GM23248 (cell line): ENCODE results near the gene KIF16B.

ENCODE experiments used
- EZH2 ChIP-seq: fragments of 200-600 bp; sonication (generic); IDR thresholded peaks from 2 replicates; pipeline ENCODE4 v1.6.1; 2018; ENCODE audit warnings: antibody characterized with exemption, mild to moderate bottlenecking; ENCODE audit not compliant: insufficient read depth, poor library complexity, severe bottlenecking
- EZH2phosphoT487 ChIP-seq: fragments of 200-600 bp; sonication (generic); IDR thresholded peaks from 2 replicates; pipeline ENCODE4 v1.6.1; 2018; ENCODE audit warnings: antibody characterized with exemption, moderate library complexity, mild to moderate bottlenecking, low read depth; ENCODE audit not compliant: insufficient read depth

- TF ChIP-seq EZH2phosphoT487 (no peak), EZH2 (no peak)
These were observed 82.6 kb downstream of the KIF16B start for GRCh38 chr20:16490696-16491095.
